Stomach smooth muscle (tissue), 2 donors: ENCODE data around the gene NPPB.

Source experiments
- H3K27ac ChIP-seq: one replicate; pipeline ENCODE4 v1.7.0; 2013; ENCODE audit warnings: mild to moderate bottlenecking, low read length, inconsistent platforms
- H3K27me3 ChIP-seq, 2 donors: one replicate each; pipeline ENCODE4 v1.7.0; 2013; ENCODE audit warnings: low read length in 2 of 2; ENCODE audit not compliant: insufficient read depth in 2 of 2, control insufficient read depth in 1 of 2
- H3K36me3 ChIP-seq, 2 donors: one replicate each; pipeline ENCODE4 v1.7.0; 2013; ENCODE audit warnings: low read length in 2 of 2; ENCODE audit not compliant: control insufficient read depth in 2 of 2, insufficient read depth in 2 of 2
- H3K4me1 ChIP-seq: one replicate; pipeline ENCODE4 v1.7.0; 2013; ENCODE audit warnings: low read length; ENCODE audit not compliant: control insufficient read depth, insufficient read depth
- H3K4me3 ChIP-seq, 2 donors: one replicate each; pipeline ENCODE4 v1.7.0; 2013; ENCODE audit warnings: low read length in 2 of 2
- H3K9ac ChIP-seq, 2 donors: one replicate each; pipeline ENCODE4 v1.7.0; 2013; ENCODE audit warnings: low read length in 2 of 2, mild to moderate bottlenecking in 1 of 2
- H3K9me3 ChIP-seq, 2 donors: one replicate each; pipeline ENCODE4 v1.7.0; 2013; ENCODE audit warnings: low read length in 2 of 2; ENCODE audit not compliant: control insufficient read depth in 2 of 2
- donor health status: healthy.
- donor health status: Pancreatic carcinoma.

Gene NPPB

GRCh38 chr1:11826946-11827345 lies 31.8 kb downstream of the NPPB start:
- H3K27me3 ChIP-seq, result no peaks in the 10 kb centered on the region
- H3K4me3 ChIP-seq, result no peak overlapping the region
- peaks cover 66 to 74% of the 10 kb centered on the region in 2 donors for H3K36me3 ChIP-seq
- H3K9me3 ChIP-seq, result no peaks in the 10 kb centered on the region
- no peaks in the 10 kb centered on the region for H3K4me1 ChIP-seq
- H3K9ac ChIP-seq, result no peak overlapping the region
- H3K27ac ChIP-seq, result no peak overlapping the region

GRCh38 chr1:11825131-11825530 lies 33.6 kb downstream of the NPPB start:
- Histone ChIP-seq H3K27me3 (no peaks in the 10 kb centered on the region), H3K36me3 (peaks cover 67 to 68% of the 10 kb centered on the region in 2 donors)

GRCh38 chr1:11823366-11824137 lies 35.2 kb downstream of the NPPB start:
- peaks cover 58 to 62% of the 10 kb centered on the region in 2 donors for H3K36me3 ChIP-seq
- no peak overlapping the region for H3K27ac ChIP-seq
- no peaks in the 10 kb centered on the region for H3K9me3 ChIP-seq
- no peaks in the 10 kb centered on the region for H3K27me3 ChIP-seq
- H3K4me3 ChIP-seq, result no peak overlapping the region
- no peaks in the 10 kb centered on the region for H3K4me1 ChIP-seq
- H3K9ac ChIP-seq, result no peak overlapping the region

More at GRCh38 chr1:11825131-11825530, 33.6 kb downstream of the NPPB start:
- no peak overlapping the region for H3K27ac ChIP-seq
- no peaks in the 10 kb centered on the region for H3K4me1 ChIP-seq
- H3K9me3 ChIP-seq, result no peaks in the 10 kb centered on the region
- H3K9ac ChIP-seq, result no peak overlapping the region
- H3K4me3 ChIP-seq, result no peak overlapping the region

- Histone ChIP-seq H3K27me3 (no peaks in the 10 kb centered on the region), H3K4me3 (no peak overlapping the region), H3K9me3 (no peaks in the 10 kb centered on the region), H3K9ac (no peak overlapping the region), H3K27ac (no peak overlapping the region), H3K36me3 (peaks cover 56 to 59% of the 10 kb centered on the region in 2 donors), H3K4me1 (no peaks in the 10 kb centered on the region)
Observed at GRCh38 chr1:11822091-11822490, 36.7 kb downstream of the NPPB start.

GRCh38 chr1:11817192-11817591 lies 41.6 kb downstream of the NPPB start:
- Histone ChIP-seq H3K9ac (no peak overlapping the region), H3K27ac (no peak overlapping the region), H3K4me1 (no peaks in the 10 kb centered on the region), H3K36me3 (peaks cover 40 to 43% of the 10 kb centered on the region in 2 donors), H3K9me3 (no peaks in the 10 kb centered on the region), H3K27me3 (no peaks in the 10 kb centered on the region), H3K4me3 (no peak overlapping the region)

- H3K9me3 ChIP-seq, result no peaks in the 10 kb centered on the region
- no peak overlapping the region for H3K9ac ChIP-seq
- no peaks in the 10 kb centered on the region for H3K27me3 ChIP-seq
- no peak overlapping the region for H3K27ac ChIP-seq
- H3K4me3 ChIP-seq, result no peak overlapping the region
- peaks cover 5% of the 10 kb centered on the region for H3K4me1 ChIP-seq
- H3K36me3 ChIP-seq, result peaks cover 37% of the 10 kb centered on the region in 2 donors
Observed at GRCh38 chr1:11813021-11813420, 45.7 kb downstream of the NPPB start.
